Airway epithelial cell (primary cell): ENCODE results near the gene CEACAM21. TPM values are rescaled to one million over a fixed set of nuclear protein-coding genes. Genes with fewer than 3 reads are reported as not detected.

Experiments
- total RNA-seq: library from RNA; depleted of rRNA; stranded (reverse); fragments of >200 nt; gene quantifications from 2 replicates; pipeline ENCODE4 v1.2.3, GENCODE V29; 2015

The CEACAM21 gene
- total RNA-seq, result not detected in 2 replicates

GRCh38 chr19:41575998-41576397, at the start of gene CEACAM21:
TSS of gene CEACAM21 (plus strand) at chr19:41576166. CDS start at chr19:41576275, 109 bp downstream.

GRCh38 chr19:41626877-41627276, 50.9 kb downstream of the CEACAM21 start, which contains the start of gene CEACAM4:
TSS of gene CEACAM4 (minus strand) at chr19:41627074. CDS start at chr19:41626963, 111 bp downstream.

Other genes starting within 250 kb of the CEACAM21 start
- gene TGFB1, start 222.2 kb upstream of the CEACAM21 start, total RNA-seq, result 22.7 and 29.6 TPM in 2 replicates
- gene B9D2, start 212.0 kb upstream of the CEACAM21 start, total RNA-seq, result 3.0 and 3.4 TPM in 2 replicates
- gene TMEM91, start 199.6 kb upstream of the CEACAM21 start, total RNA-seq, result 3.9 and 6.8 TPM in 2 replicates
- 25.2 and 29.5 TPM in 2 replicates for gene EXOSC5, start 178.8 kb upstream of the CEACAM21 start, total RNA-seq
- gene BCKDHA, start 178.3 kb upstream of the CEACAM21 start, total RNA-seq, result 32.9 and 52.9 TPM in 2 replicates
- 5.9 and 7.5 TPM in 2 replicates for gene B3GNT8, start 148.8 kb upstream of the CEACAM21 start, total RNA-seq
- gene DMAC2, start 136.3 kb upstream of the CEACAM21 start, total RNA-seq, result 46.4 and 48.8 TPM in 2 replicates
- gene ERICH4, start 133.0 kb upstream of the CEACAM21 start, total RNA-seq, result not detected in 2 replicates
- gene CEACAM4, start 50.9 kb downstream of the CEACAM21 start, total RNA-seq, result not detected in 2 replicates
- gene CEACAM7, start 112.1 kb downstream of the CEACAM21 start, total RNA-seq, result 0.71 TPM in 1 of 2 replicates, not detected in the other
- gene CEACAM5, start 132.5 kb downstream of the CEACAM21 start, total RNA-seq, result 9.5 and 24.6 TPM in 2 replicates
- gene CEACAM6, start 179.4 kb downstream of the CEACAM21 start, total RNA-seq, result 25.0 and 35.1 TPM in 2 replicates
- gene CEACAM3, start 220.4 kb downstream of the CEACAM21 start, total RNA-seq, result not detected in 2 replicates